SU-DHL-6 (cell line): ENCODE measurements around the gene ST6GAL1.
"Not testable (repeated sequence)": the region's sequence is repeated elsewhere in the genome, so short reads cannot be mapped to it uniquely, and the experiment has no call there.

Experiments
- H2AFZ ChIP-seq: fragments of 200-600 bp; sonication (generic); 2 replicates; pipeline ENCODE4 v1.6.1; 2014; ENCODE audit warnings: low read depth, mild to moderate bottlenecking, moderate library complexity, mixed read lengths, antibody characterized with exemption, low read length; ENCODE audit not compliant: severe bottlenecking
- H3F3A ChIP-seq: fragments of 200-600 bp; shearing (Covaris generic); 2 replicates; pipeline ENCODE4 v1.6.0; 2016; ENCODE audit warnings: antibody characterized with exemption, mild to moderate bottlenecking; ENCODE audit not compliant: insufficient read depth
- H3K27ac ChIP-seq: fragments of 200-600 bp; sonication (generic); 2 replicates; pipeline ENCODE4 v1.5.1; 2016; ENCODE audit warnings: low read depth, mild to moderate bottlenecking, low read length, moderate library complexity, mixed read lengths
- H3K27me3 ChIP-seq: fragments of 200-600 bp; sonication (generic), shearing (Covaris generic); 2 replicates; pipeline ENCODE4 v1.6.0; 2014; ENCODE audit warnings: mild to moderate bottlenecking, low read length
- H3K36me3 ChIP-seq: fragments of 200-600 bp; sonication (generic); 2 replicates; pipeline ENCODE4 v1.6.1; 2014; ENCODE audit warnings: mild to moderate bottlenecking, low read length, mixed read lengths
- H3K4me2 ChIP-seq: fragments of 300-600, 200-600 bp; shearing (Covaris generic), sonication (generic); 2 replicates; pipeline ENCODE4 v1.6.0; 2014; ENCODE audit warnings: low read length, low read depth, mild to moderate bottlenecking; ENCODE audit not compliant: poor library complexity, severe bottlenecking
- H3K4me3 ChIP-seq: fragments of 200-600 bp; sonication (generic); 2 replicates; pipeline ENCODE4 v1.5.1; 2014; ENCODE audit warnings: antibody characterized with exemption, low read length, mild to moderate bottlenecking, mixed read lengths; ENCODE audit not compliant: insufficient read depth, poor library complexity, severe bottlenecking
- H3K79me2 ChIP-seq: fragments of 200-600 bp; sonication (generic); 2 replicates; pipeline ENCODE4 v1.6.1; 2014; ENCODE audit warnings: mild to moderate bottlenecking, low read length, moderate library complexity; ENCODE audit not compliant: insufficient read depth
- H3K9ac ChIP-seq: fragments of 200-600 bp; sonication (generic); 2 replicates; pipeline ENCODE4 v1.7.0; 2014; ENCODE audit warnings: mild to moderate bottlenecking, low read length
- H3K9me2 ChIP-seq: fragments of 200-600 bp; sonication (generic); replicated peaks from 2 replicates; pipeline ENCODE4 v1.6.1; 2014; ENCODE audit warnings: low read length; ENCODE audit not compliant: insufficient read depth
- H3K9me3 ChIP-seq: fragments of 200-600 bp; sonication (generic); 2 replicates; pipeline ENCODE4 v1.6.1; 2014; ENCODE audit warnings: low read length, mixed read lengths; ENCODE audit not compliant: insufficient read depth
- H4K20me1 ChIP-seq: fragments of 200-600 bp; sonication (generic); 2 replicates; pipeline ENCODE4 v1.6.1; 2014; ENCODE audit warnings: low read depth, mild to moderate bottlenecking, antibody characterized with exemption, low read length, moderate library complexity, mixed read lengths
- CTCF ChIP-seq: fragments of 200-600 bp; sonication (generic); IDR thresholded peaks from one replicate; pipeline ENCODE4 v1.5.1; 2017; ENCODE audit warnings: antibody characterized with exemption, mild to moderate bottlenecking, low read length, moderate library complexity; ENCODE audit not compliant: insufficient read depth, poor library complexity, severe bottlenecking
- EZH2phosphoT487 ChIP-seq: fragments of 200-600 bp; sonication (generic), shearing (Covaris generic); conservative IDR thresholded peaks from 2 replicates; pipeline ENCODE4 v1.6.1; 2018; ENCODE audit warnings: mild to moderate bottlenecking, antibody characterized with exemption, low read length, moderate library complexity, mixed read lengths

The ST6GAL1 gene

DNA sequence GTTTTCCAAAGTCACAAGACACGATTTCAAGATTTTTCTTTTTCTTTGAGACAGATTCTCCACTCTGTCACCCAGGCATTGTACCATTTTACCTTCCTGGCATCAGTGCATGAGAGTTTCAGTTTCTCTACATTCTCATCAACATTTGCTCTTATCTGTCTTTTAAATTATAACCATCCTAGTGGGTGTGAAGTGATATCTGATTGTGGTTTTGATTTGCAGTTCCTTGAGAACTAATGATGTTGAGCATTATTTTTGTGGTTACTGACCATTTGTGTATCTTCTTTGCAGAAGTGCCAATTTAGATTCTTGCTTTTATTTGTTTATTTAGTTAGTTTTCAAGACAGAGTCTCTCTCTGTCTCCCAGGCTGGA, 46.7 kb upstream of the ST6GAL1 start:
- Histone ChIP-seq H2AFZ (no peak overlapping the region), H4K20me1 (no peaks in the 10 kb centered on the region), H3K36me3 (no peaks in the 10 kb centered on the region), H3K4me2 (no peak overlapping the region), H3K9ac (no peak overlapping the region), H3K4me3 (no peak overlapping the region), H3F3A (no peaks in the 10 kb centered on the region), H3K79me2 (no peaks in the 10 kb centered on the region), H3K27ac (no peak overlapping the region), H3K9me3 (no peaks in the 10 kb centered on the region), H3K9me2 (no peaks in the 10 kb centered on the region), H3K27me3 (no peaks in the 10 kb centered on the region)
- TF ChIP-seq EZH2phosphoT487, result no peak

GRCh38 chr3:186884868-186885267, 45.5 kb upstream of the ST6GAL1 start:
- H3K9me2 ChIP-seq, H3K36me3 ChIP-seq, H3K79me2 ChIP-seq, H3K9me3 ChIP-seq, H3F3A ChIP-seq, H3K27ac ChIP-seq, H2AFZ ChIP-seq, H3K4me3 ChIP-seq, H3K9ac ChIP-seq, H3K4me2 ChIP-seq, H3K27me3 ChIP-seq, H4K20me1 ChIP-seq: not testable (repeated sequence)

GRCh38 chr3:186886202-186886981, 43.9 kb upstream of the ST6GAL1 start:
- Histone ChIP-seq H3K9me2 (no peaks in the 10 kb centered on the region), H3K27me3 (no peaks in the 10 kb centered on the region), H2AFZ (no peak overlapping the region), H4K20me1 (no peaks in the 10 kb centered on the region), H3K4me2 (no peak overlapping the region), H3F3A (no peaks in the 10 kb centered on the region), H3K4me3 (no peak overlapping the region), H3K9me3 (no peaks in the 10 kb centered on the region), H3K36me3 (no peaks in the 10 kb centered on the region), H3K9ac (no peak overlapping the region), H3K79me2 (no peaks in the 10 kb centered on the region), H3K27ac (no peak overlapping the region)
- TF ChIP-seq CTCF (no peak), EZH2phosphoT487 (no peak)

DNA sequence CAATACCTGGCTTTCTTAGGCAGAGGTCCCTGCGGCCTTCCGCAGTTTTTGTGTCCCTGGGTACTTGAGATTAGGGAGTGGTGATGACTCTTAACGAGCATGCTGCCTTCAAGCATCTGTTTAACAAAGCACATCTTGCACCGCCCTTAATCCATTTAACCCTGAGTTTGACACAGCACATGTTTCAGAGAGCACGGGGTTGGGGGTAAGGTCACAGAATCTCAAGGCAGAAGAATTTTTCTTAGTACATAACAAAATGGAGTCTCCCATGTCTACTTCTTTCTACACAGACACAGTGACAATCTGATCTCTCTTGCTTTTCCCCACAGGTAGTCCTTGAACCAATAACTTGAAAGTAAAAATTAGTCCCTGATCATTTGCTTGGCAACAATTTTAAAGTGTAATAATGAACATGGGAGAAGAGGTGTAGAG, 42.8 kb upstream of the ST6GAL1 start:
- not testable (repeated sequence) for H3F3A ChIP-seq, H2AFZ ChIP-seq, H3K4me2 ChIP-seq, H3K36me3 ChIP-seq, H3K9me3 ChIP-seq, H3K4me3 ChIP-seq, H4K20me1 ChIP-seq, H3K9me2 ChIP-seq, H3K9ac ChIP-seq, H3K27me3 ChIP-seq, H3K79me2 ChIP-seq, H3K27ac ChIP-seq

GRCh38 chr3:186888569-186888968, 41.8 kb upstream of the ST6GAL1 start:
- Histone ChIP-seq H3K27me3 (no peaks in the 10 kb centered on the region), H4K20me1 (no peaks in the 10 kb centered on the region), H3K4me3 (no peak overlapping the region), H2AFZ (no peak overlapping the region), H3K4me2 (no peak overlapping the region), H3K27ac (no peak overlapping the region), H3K9ac (no peak overlapping the region), H3F3A (no peaks in the 10 kb centered on the region), H3K9me3 (no peaks in the 10 kb centered on the region), H3K79me2 (no peaks in the 10 kb centered on the region), H3K36me3 (no peaks in the 10 kb centered on the region), H3K9me2 (no peaks in the 10 kb centered on the region)
- TF ChIP-seq CTCF (no peak), EZH2phosphoT487 (no peak)

- H3K9me3 ChIP-seq, H3K4me2 ChIP-seq, H3K36me3 ChIP-seq, H3F3A ChIP-seq, H4K20me1 ChIP-seq, H3K79me2 ChIP-seq, H2AFZ ChIP-seq, H3K27ac ChIP-seq, H3K4me3 ChIP-seq, H3K9ac ChIP-seq, H3K9me2 ChIP-seq, H3K27me3 ChIP-seq: not testable (repeated sequence)
Measured at GRCh38 chr3:186889698-186890097, 40.6 kb upstream of the ST6GAL1 start.
